GM21528 (cell line): Measurements from ENCODE around the gene RAB24.
"Not testable (repeated sequence)": the region's sequence is repeated elsewhere in the genome, so short reads cannot be mapped to it uniquely, and the experiment has no call there.

Experiments
- ATAC-seq: cut with Tn5 transposase; IDR thresholded peaks from one replicate; pipeline ENCODE4 v1.9.1; 2021; ENCODE audit warnings: mild to moderate bottlenecking, moderate library complexity; ENCODE audit not compliant: unreplicated experiment, low FRiP score

The RAB24 gene

DNA sequence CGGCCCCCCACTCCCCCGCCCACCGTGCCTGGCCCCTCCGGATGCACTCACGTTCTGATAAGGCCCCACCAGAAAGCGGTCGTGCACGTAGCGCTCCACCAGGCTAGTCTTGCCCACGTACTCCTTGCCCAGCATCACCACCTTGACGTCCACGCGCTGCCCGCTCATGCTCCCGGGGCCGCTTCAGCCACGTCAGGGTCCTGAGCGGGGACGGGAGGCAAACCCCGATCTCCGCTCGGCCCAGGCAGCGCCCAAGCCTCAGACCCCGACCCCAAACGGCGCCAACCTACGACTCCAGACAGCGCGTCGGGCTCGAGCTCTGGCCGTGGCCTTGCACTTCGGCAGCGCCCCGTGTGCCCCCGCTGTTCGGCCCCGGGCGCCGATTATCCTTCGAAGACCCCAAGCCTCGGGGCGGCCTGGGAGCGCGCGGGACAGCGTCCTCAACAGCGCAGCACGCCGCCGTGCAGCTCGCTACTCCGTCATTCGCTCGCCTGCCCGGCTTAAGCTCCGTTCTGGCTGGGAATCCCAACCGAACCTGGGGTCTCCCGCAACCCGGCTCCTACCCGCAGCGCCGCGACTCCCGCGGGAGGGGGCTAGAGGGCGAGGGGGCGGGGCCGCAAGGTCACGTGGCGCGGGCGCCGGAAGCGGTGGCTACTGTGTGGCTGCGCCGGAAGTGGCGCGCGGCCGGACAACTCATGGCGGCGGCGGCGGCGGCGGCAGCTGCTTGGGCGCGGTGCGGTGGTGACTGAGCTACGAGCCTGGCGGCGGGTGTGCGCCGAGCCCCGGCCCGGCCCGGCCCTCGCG is at the start of gene RAB24, which contains the start of gene PRELID1:
TSS of gene RAB24 (minus strand) at position 599 of the 804 bp plus-strand sequence. CDS start at position 168, 431 bp downstream.
TSS of gene PRELID1 (plus strand) at position 679 of the 804 bp plus-strand sequence. CDS start 187 bp downstream, outside the sequence.
- ATAC-seq, result peak; percentile 64

DNA sequence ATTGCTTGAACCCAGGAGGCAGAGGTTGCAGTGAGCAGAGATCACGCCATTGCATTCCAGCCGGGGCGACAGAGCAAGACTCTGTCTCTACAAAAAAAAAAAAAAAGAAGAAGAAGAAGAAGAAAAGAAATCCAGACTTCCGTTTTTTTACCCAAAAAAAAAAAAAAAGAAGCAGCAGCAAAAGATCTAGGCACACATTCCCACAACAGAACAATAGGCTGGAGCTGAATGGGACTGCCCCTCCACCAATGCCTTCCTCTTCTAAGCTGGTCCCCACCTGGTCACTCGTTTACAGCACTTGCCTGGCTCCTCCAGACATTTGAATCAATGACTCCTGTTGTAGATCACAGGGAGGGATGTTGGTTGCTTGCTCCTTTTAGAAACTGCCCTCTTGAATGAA is 49.6 kb upstream of the RAB24 start:
- no peak for ATAC-seq

DNA sequence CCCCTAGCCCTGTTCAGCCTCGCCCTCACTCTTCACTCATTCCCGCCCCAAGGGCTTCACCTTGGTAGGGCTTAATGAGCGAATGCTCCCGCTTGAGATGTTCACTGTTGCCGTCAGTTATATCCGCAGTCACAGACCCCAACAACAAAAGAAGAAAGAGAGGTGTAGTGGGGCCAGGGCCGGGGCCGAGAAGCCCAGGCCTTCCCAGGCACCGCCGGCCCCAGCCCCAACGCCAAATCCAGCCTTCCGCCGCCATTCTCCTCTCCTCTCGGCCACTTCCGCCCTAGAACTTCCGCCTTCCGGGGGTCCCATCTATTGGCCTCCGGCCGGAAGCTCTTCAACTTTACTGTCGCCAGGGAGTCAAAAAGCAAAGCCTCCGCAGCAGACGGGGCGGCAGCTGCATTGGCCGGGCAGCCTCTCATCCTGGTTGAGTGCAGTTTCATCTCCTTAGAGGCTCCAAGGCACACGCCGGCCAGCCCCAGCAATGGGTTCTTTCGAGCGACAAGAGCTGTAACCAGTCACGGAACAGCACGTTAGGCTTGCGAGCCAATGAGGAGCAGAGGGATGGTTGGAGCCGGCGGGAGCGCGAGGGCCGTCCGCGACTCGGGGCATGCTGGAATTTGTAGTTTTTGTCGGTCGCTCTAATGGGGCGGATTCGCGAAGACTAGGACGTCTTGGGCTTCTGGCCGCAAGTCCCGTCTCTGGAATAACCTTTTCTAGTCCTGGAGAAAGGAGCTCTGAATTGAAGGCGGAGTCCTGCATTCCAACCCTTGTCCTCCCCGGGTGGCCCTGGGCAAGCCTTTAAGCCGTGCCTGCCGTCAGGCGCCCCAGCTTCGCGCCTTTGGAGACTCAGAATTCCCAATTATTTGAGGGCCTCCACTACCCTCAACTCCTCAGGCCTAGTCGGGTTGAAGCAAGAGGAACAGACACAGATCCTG is 48.1 kb upstream of the RAB24 start, which contains the start of gene LMAN2:
TSS of gene LMAN2 (minus strand) at position 277 of the 938 bp plus-strand sequence. CDS start at position 256, 21 bp downstream.
- peak; percentile 92 for ATAC-seq

DNA sequence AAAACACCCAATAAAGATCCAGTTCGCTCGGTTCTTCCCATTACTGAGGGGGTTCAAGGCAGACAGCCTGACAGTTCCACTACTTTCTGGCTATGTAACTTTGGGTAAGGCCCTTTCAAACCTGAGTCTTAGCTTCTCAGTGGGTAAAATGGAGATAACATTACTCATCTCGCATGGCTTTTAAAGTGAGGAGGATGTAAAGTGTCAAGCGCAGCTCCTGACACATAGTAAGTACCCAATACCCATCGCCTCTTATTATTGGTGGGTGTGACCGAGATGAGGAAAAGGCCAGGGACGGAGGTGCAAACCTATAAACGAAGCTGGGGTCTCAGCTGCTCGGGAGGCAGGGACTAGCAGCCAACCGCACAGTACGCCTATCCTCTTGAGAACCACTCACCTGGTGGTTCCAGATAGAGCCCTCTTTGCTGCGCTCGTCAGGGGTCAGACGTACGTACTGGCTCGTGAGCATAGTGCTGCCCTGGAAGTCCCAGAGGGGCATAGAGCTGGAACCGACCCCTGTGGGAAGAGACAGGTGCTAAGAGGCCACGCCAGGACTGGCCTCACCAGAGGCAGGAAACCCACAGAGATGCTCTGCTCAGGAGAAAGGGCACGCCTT is 47.4 kb upstream of the RAB24 start:
- peak; percentile 25 for ATAC-seq

DNA sequence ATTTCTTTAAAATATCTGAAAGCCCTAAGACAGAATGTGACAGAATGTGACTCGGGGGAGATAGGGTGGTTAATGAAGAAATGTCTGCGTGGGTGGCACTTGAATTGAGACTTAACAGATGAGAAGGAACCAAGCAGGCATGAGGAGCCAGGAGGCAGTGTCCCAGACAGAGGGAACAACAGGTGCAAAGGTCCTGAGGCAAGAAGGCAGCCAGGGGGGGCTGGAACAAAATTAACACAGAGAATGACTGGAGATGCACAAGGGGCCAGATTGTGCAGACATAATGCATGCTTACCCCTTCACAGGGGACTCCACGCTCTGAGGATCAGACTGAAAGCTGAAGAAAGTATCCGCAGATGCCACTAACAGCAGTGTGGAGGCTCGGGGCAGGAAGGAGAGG is 46.2 kb upstream of the RAB24 start:
- ATAC-seq, result no peak

DNA sequence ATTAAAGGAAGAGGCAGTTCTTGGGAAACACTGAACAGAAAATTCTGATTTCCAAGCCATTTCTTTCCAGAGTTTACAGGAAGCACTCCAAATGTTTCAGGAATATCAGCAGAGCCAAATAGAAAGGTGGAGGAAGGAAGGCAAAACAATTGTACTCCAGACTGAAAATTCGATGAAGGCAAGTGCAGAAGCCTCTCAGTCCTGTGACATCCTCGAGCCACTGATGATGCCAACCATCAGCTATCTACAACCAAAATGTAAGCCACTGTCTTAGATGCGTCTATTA is 45.8 kb upstream of the RAB24 start:
- no peak for ATAC-seq

DNA sequence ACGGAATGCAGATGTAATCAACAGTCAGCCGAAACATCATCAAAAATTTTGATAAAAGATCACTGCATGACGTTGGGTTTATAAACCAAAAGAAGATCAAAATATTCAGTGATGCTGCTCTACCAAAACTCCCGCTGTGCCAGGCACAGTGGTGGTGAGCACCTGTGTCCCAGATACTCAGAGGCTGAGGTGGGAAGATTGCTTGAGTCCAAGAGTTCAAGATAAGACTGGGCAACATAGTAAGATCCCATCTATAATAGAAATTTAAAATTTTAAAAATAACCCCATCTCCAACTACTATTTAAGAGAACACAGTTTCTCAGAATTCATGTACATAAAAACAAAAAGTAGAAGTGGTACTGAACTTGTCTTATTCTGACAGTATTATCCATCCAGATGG is 44.2 kb upstream of the RAB24 start:
- ATAC-seq, result no peak

DNA sequence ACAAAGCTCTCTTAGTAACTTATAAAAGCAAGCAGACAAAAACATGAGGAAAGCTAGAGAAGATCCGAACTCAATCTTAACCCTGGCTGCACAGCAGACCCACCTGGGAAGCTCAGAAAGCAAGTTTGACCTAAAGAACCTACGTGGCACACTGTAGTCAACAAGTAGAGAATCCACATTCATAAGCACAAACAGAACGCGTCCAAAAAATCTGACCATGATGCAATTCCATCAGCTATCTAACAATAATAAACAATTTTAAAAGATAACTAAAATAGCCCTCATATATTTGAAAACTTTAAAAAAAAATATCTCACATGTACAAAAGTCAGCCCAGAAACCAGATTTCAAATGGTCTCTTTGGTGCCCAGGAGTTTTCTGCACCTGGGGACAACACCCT is 43.3 kb upstream of the RAB24 start:
- no peak for ATAC-seq

DNA sequence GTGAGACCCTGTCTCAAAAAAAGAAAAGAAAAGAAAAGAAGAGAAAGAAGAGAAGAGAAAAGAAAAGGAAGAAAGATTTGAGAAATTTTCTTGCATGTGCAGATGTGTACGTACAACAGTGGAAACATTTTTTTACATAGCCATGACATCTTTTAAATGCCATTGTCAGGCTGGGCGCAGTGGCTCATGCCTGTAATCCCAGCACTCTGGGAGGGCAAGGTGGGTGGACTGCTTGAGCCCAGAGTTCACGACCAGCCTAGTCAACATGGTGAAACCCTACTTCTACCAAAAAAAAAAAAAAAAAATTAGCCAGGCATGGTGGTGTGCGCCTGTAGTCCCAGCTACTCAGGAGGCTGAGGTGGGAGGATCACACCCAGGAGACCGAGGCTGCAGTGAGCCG is 41.4 kb upstream of the RAB24 start:
- ATAC-seq, result no peak

- ATAC-seq, result no peak
Observed at GRCh38 chr5:177343777-177344176, 40.3 kb upstream of the RAB24 start.

GRCh38 chr5:177343000-177343399 is 39.5 kb upstream of the RAB24 start:
- not testable (repeated sequence) for ATAC-seq

GRCh38 chr5:177339107-177339638 is 35.7 kb upstream of the RAB24 start:
- ATAC-seq, result no peak

- ATAC-seq, result no peak
Observed at GRCh38 chr5:177338251-177339106, 35.0 kb upstream of the RAB24 start.

DNA sequence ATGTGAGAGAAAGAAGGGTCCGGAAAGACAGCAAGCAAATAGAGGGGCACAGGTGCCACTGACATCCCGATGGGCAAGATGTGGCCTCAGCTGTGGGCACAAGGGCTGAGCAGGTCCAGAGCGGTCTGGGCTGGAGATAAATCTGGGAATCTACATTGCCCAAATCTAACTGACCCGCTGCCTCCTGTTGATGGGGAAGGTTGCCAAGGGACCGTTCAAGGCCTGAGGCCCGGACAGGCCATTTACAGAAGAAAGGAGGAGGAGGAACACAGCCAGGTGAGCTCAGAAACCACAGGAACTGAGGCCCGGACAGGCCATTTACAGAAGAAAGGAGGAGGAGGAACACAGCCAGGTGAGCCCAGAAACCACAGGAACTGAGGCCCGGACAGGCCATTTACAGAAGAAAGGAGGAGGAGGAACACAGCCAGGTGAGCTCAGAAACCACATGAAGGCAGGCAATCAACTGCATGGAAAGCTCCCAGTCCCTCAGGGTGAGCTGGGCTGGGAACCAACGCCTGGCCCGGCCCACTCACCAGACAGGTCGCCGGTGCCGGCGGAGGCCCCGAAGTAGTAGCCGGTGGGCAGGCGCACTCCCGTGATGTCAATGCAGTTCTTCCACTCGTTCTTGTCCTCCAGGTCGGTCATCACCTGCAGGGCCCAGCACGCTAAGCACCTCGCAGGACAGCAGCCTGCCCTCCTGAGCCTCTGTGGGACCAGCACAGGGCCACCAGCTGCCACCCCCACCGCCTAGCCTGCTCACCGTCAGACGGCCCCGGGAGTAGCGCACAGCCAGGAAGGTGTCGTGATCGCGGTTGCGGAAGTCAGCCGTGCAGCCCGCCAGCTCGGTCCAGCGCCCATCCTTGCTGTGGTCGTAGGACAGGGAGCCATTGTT is 33.3 kb upstream of the RAB24 start:
- ATAC-seq, result no peak

GRCh38 chr5:177336112-177336511 is 32.6 kb upstream of the RAB24 start:
- ATAC-seq, result no peak

DNA sequence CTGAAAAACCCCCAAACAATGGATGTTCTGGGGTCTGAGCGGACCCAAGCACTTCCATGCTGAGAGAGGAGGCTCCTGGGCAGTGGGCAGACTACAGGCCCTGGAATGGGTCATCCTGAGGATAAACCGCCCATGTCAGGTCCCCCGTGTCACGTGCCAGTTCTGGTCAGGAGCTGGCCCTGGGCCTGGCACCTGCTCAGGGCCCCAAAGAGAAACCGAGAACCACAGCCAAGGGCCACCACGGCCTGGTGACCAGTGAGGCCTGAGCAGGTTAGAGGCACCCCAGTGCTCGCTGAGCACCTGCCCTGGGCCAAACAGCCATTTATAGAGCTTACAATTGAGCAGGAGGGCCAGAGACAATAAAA is 32.2 kb upstream of the RAB24 start:
- ATAC-seq, result no peak

DNA sequence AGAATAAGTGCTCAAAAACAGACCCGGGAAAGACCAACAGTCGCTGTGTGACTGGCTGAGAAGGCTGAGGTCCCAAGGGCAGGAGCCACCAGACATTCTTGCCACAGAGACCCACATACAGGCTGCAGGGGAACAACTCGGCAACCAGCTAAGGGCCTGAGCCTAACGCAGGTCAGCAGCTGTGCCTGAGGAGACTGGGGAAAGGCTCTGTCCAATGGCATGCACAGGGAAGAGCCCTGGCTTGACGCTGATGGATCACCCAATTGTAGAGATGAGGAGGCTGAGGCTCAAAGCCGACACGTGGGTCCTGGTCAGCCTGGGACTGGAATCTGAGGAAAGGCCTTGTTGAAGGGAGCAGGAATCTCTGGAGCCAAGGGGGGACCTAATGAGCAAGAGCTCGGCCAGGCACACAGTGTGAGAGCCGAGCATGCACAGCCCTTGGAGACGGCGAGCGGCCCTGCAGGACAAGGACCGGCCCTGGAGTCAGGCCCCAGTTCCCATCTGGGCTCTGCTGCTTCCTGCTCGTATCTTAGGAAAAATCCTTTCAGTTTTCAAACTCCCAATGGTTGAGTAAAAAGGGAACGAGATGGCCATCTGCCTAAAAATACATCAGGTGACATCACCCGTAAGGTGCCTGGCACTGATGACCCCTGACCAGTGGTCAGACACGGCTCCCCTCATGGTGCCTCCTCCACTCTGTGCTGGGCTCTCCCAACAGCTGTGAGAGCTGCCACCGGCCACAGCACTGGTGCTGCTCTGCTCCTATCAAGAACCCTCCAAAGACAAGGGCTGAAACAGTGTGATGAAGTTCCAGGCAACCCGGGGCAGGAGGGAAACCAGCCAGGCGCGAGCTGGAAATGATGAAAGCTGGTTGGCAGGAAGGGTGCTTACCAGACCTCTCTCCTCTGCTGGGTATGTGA is 31.5 kb upstream of the RAB24 start:
- no peak for ATAC-seq

GRCh38 chr5:177334155-177334551 is 30.6 kb upstream of the RAB24 start:
- ATAC-seq, result no peak
